Activated naive CD4-positive, alpha-beta T cell treated with anti-CD3 and anti-CD28 coated beads, Interleukin-2, amount 50 U/mL, for 24 hours (primary cell): ENCODE measurements around the gene DLL1.

Source experiments
- H3K27ac Mint-ChIP-seq: one replicate; pipeline ENCODE4 v1.8.0; 2021; ENCODE audit warnings: mild to moderate bottlenecking, mixed read lengths
- H3K27me3 Mint-ChIP-seq: one replicate; pipeline ENCODE4 v1.8.0; 2021; ENCODE audit warnings: mixed read lengths
- H3K36me3 Mint-ChIP-seq: one replicate; pipeline ENCODE4 v1.8.0; 2021; ENCODE audit warnings: mixed read lengths
- H3K4me1 Mint-ChIP-seq: one replicate; pipeline ENCODE4 v1.8.0; 2021; ENCODE audit warnings: mixed read lengths
- H3K4me3 Mint-ChIP-seq: one replicate; pipeline ENCODE4 v1.8.0; 2021; ENCODE audit warnings: mild to moderate bottlenecking, mixed read lengths
- H3K9me3 Mint-ChIP-seq: one replicate; pipeline ENCODE4 v1.8.0; 2021; ENCODE audit warnings: mixed read lengths

The DLL1 gene

DNA sequence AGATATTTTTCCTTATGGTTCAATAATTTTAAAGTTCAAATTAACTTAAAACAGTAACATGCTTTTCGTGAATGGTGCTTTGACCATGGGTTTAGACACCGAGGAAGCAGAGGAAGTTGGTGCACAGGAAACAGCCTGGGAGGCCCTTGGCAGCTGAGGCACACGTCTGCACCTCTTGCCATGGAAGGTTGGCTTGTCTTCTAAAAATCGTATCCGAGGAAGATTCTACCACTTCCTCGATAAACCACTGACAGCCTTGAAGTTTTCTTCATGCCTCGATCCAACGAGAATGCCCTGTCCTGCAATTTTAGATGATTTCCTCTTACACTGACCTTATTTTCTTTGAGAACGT, 12.2 kb downstream of the DLL1 start:
- Mint-ChIP-seq H3K27me3 (no peaks in the 10 kb centered on the region), H3K36me3 (peaks cover 6% of the 10 kb centered on the region), H3K4me3 (peak overlapping the region; percentile 19), H3K27ac (peak overlapping the region; percentile 77), H3K9me3 (no peaks in the 10 kb centered on the region), H3K4me1 (peaks cover 31% of the 10 kb centered on the region)

GRCh38 chr6:170277893-170278742, 12.8 kb downstream of the DLL1 start:
- peaks cover 8% of the 10 kb centered on the region for H3K36me3 Mint-ChIP-seq
- H3K9me3 Mint-ChIP-seq = no peaks in the 10 kb centered on the region
- peak overlapping the region; percentile 19 for H3K4me3 Mint-ChIP-seq
- no peaks in the 10 kb centered on the region for H3K27me3 Mint-ChIP-seq
- H3K27ac Mint-ChIP-seq = no peak overlapping the region
- peaks cover 34% of the 10 kb centered on the region for H3K4me1 Mint-ChIP-seq

GRCh38 chr6:170276369-170277057, 14.4 kb downstream of the DLL1 start:
- Mint-ChIP-seq H3K36me3 (peaks cover 6% of the 10 kb centered on the region), H3K27ac (peak overlapping the region; percentile 35), H3K27me3 (no peaks in the 10 kb centered on the region), H3K9me3 (no peaks in the 10 kb centered on the region), H3K4me3 (no peak overlapping the region), H3K4me1 (peaks cover 50% of the 10 kb centered on the region)

GRCh38 chr6:170274713-170275560, 15.9 kb downstream of the DLL1 start:
- no peak overlapping the region for H3K4me3 Mint-ChIP-seq
- H3K27ac Mint-ChIP-seq = no peak overlapping the region
- H3K27me3 Mint-ChIP-seq = no peaks in the 10 kb centered on the region
- H3K36me3 Mint-ChIP-seq = peaks cover 6% of the 10 kb centered on the region
- H3K9me3 Mint-ChIP-seq = no peaks in the 10 kb centered on the region
- H3K4me1 Mint-ChIP-seq = peaks cover 55% of the 10 kb centered on the region

DNA sequence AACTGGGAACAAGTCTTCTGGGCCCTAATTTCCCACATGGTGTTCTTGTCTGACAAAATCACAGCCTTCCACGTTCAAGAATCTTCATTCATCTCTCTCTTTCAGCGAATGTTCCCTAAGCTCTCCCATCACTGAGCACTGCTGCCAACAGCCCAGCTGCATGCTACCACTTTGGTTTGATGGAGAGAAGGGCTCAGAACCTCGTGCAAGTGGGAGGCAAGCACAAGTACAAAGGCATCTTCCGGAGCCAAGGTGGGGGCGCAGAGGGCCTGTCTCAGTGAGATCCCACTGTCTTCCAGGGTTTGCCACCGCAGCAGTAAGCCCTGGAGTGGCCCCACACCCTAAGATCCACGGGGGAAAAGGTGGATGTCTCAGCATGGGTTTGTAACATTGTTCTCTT, 17.2 kb downstream of the DLL1 start:
- Mint-ChIP-seq H3K27ac (peak overlapping the region; percentile 30), H3K4me3 (peak overlapping the region; percentile 44)

GRCh38 chr6:170273191-170273590, 17.7 kb downstream of the DLL1 start:
- Mint-ChIP-seq H3K4me3 (peak overlapping the region; percentile 49), H3K36me3 (peaks cover 6% of the 10 kb centered on the region), H3K9me3 (no peaks in the 10 kb centered on the region), H3K27ac (no peak overlapping the region), H3K4me1 (peaks cover 38% of the 10 kb centered on the region), H3K27me3 (no peaks in the 10 kb centered on the region)

More for the DNA sequence above, 17.2 kb downstream of the DLL1 start:
- Mint-ChIP-seq H3K36me3 (peaks cover 6% of the 10 kb centered on the region), H3K9me3 (no peaks in the 10 kb centered on the region), H3K27me3 (no peaks in the 10 kb centered on the region), H3K4me1 (peaks cover 43% of the 10 kb centered on the region)

- H3K36me3 Mint-ChIP-seq = peaks cover 6% of the 10 kb centered on the region
- H3K27ac Mint-ChIP-seq = no peak overlapping the region
- H3K4me3 Mint-ChIP-seq = peak overlapping the region; percentile 88
- no peaks in the 10 kb centered on the region for H3K9me3 Mint-ChIP-seq
- H3K27me3 Mint-ChIP-seq = no peaks in the 10 kb centered on the region
- H3K4me1 Mint-ChIP-seq = peaks cover 31% of the 10 kb centered on the region
These were observed 18.4 kb downstream of the DLL1 start for GRCh38 chr6:170272341-170273065.

GRCh38 chr6:170271771-170272314, 19.0 kb downstream of the DLL1 start:
- H3K27me3 Mint-ChIP-seq = no peaks in the 10 kb centered on the region

GRCh38 chr6:170270984-170271593, 19.8 kb downstream of the DLL1 start:
- no peaks in the 10 kb centered on the region for H3K27me3 Mint-ChIP-seq
- H3K27ac Mint-ChIP-seq = peak overlapping the region; percentile 76
- peaks cover 27% of the 10 kb centered on the region for H3K4me1 Mint-ChIP-seq
- peaks cover 4% of the 10 kb centered on the region for H3K36me3 Mint-ChIP-seq
- peak overlapping the region; percentile 88 for H3K4me3 Mint-ChIP-seq
- no peaks in the 10 kb centered on the region for H3K9me3 Mint-ChIP-seq

More at GRCh38 chr6:170271771-170272314, 19.0 kb downstream of the DLL1 start:
- Mint-ChIP-seq H3K4me1 (peaks cover 27% of the 10 kb centered on the region), H3K9me3 (no peaks in the 10 kb centered on the region), H3K36me3 (peaks cover 4% of the 10 kb centered on the region), H3K27ac (peak overlapping the region; percentile 76), H3K4me3 (peak overlapping the region; percentile 88)

DNA sequence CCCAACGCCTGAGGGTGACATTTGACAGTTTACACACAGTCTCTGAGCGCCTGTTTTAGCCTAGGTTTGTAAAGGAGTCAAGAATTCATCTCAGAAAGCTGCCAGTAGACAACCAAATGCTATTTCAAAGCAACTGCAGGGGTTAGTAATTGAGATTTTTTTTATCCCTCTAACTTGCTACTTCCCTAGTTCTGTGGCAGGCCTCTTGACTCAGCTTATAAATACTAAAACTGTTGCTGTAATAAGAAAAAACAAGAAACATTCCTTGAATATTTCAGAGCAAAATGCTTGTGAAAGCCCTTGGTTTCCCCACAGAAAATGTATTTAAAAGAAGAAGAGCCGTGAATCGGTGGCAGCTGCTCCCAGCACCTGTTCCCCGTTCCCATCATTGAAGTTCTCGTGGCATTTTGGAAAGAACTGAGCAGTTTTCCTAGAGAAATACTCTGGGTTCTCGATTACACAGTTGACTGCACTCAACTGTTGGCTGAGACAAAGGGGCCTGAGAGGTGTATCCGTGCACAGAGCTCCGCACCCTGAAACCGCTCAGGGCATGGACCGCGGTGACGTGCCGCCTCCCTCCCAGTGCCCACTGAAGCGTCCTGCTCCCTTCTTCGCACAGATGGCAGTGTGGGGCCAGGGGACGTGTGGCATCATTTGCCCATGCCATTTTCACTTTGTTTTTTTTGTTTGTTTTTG, 20.9 kb downstream of the DLL1 start:
- Mint-ChIP-seq H3K36me3 (peaks cover 4% of the 10 kb centered on the region), H3K9me3 (no peaks in the 10 kb centered on the region), H3K4me1 (peaks cover 27% of the 10 kb centered on the region), H3K4me3 (no peak overlapping the region), H3K27ac (peak overlapping the region; percentile 30), H3K27me3 (no peaks in the 10 kb centered on the region)

DNA sequence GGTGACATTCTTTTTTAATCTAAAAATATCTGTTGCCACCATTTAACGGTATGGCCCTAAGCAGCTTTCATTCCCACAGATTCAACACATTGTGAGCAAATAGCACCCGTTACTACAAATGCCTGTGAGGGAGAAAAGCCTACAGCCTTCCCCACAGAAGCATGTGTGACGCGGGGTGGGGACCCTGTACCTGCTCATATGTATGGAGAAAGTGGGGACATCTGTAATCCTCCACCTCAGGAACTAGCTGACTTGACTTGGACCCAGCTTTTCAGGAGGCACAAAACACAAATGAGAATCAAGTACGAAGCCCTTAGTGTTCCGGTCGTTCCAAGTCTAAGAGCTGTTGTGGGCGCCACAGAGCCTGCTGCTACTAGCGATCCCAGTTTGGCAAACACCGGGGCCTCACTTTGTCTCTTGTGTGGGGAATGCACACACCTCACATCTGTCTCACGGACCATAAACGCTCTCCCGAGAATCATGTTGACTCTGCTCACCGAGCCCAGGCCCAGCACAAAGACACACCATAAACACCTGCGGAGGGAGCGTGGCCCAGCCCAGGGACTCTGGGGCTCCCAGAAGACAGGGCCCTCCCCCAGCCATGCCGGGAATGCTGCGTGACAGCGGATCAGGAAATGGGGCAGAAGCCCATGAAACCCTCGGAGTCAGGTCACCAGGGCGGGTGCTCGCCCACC, 21.6 kb downstream of the DLL1 start:
- no peaks in the 10 kb centered on the region for H3K9me3 Mint-ChIP-seq
- H3K36me3 Mint-ChIP-seq = peaks cover 4% of the 10 kb centered on the region
- H3K4me1 Mint-ChIP-seq = peaks cover 27% of the 10 kb centered on the region
- H3K27ac Mint-ChIP-seq = no peak overlapping the region
- H3K4me3 Mint-ChIP-seq = no peak overlapping the region
- H3K27me3 Mint-ChIP-seq = no peaks in the 10 kb centered on the region

- Mint-ChIP-seq H3K9me3 (no peaks in the 10 kb centered on the region), H3K36me3 (no peaks in the 10 kb centered on the region), H3K27ac (no peak overlapping the region), H3K4me1 (peaks cover 24% of the 10 kb centered on the region), H3K27me3 (no peaks in the 10 kb centered on the region), H3K4me3 (no peak overlapping the region)
These were observed 22.4 kb downstream of the DLL1 start for GRCh38 chr6:170268216-170269129.

DNA sequence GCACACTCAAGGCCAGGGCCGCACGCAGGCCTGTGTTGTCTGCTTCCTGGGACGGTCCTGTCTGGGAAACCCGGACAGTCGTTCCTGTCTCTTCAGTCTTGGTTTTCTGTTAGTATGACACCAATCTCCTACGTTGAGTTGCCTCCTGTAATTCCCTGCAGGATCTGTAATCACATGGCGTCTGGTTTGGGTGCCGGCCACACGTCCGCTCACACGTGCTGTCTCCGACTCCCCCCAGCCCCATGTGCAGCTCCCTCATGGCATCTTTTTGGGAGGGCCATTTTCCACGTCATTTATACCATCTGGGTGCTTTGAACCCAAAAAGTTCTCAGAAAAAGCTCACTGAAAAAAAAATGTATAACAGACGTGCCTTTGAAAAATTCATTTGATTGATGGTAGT, 23.2 kb downstream of the DLL1 start:
- peaks cover 3% of the 10 kb centered on the region for H3K27me3 Mint-ChIP-seq
- no peaks in the 10 kb centered on the region for H3K9me3 Mint-ChIP-seq
- peaks cover 18% of the 10 kb centered on the region for H3K4me1 Mint-ChIP-seq
- no peak overlapping the region for H3K4me3 Mint-ChIP-seq
- no peaks in the 10 kb centered on the region for H3K36me3 Mint-ChIP-seq
- H3K27ac Mint-ChIP-seq = no peak overlapping the region
